ENCODE results near the gene NXN. TPM values are rescaled to one million over a fixed set of nuclear protein-coding genes. Genes with fewer than 3 reads are reported as not detected.

NXN gene
- polyA plus RNA-seq, 3 donors, result not detected

- H2AFZ ChIP-seq (ENCODE audit: insufficient read depth, low read depth, low read length, poor library complexity, severe bottlenecking), result no peak overlapping the region
- no peak overlapping the region for H3K9ac ChIP-seq (ENCODE audit: insufficient read depth, low read length, poor library complexity, severe bottlenecking)
- DNase-seq, result no peak
- TF ChIP-seq CTCF (IDR thresholded peaks at IDR 0.05), result no peak
- 80% methylated on average over 8 of the region's 17 CpGs for WGBS (ENCODE audit: insufficient coverage)
- no peak overlapping the region for H3K4me2 ChIP-seq (replicated peaks; ENCODE audit: extremely low read depth, low read length, poor library complexity, severe bottlenecking)
- no peaks in the 10 kb centered on the region for H3K4me1 ChIP-seq (ENCODE audit: control insufficient read depth in 1 of 2, insufficient read depth in 2 of 2, low read length in 2 of 2)
- no peaks in the 10 kb centered on the region for H4K20me1 ChIP-seq (ENCODE audit: insufficient read depth, low read length)
- H3K27me3 ChIP-seq (ENCODE audit: control insufficient read depth in 2 of 2, insufficient read depth in 2 of 2, low read length in 2 of 2), result no peaks in the 10 kb centered on the region
- H3K9me3 ChIP-seq (replicated peaks in 1 of 2; ENCODE audit: control insufficient read depth in 1 of 2, insufficient read depth in 1 of 2, low read length in 2 of 2), result no peaks in the 10 kb centered on the region
- H3K79me2 ChIP-seq (ENCODE audit: insufficient read depth, low read length), result no peaks in the 10 kb centered on the region
- Mint-ChIP-seq H3K36me3 (no peaks in the 10 kb centered on the region), H3K9me3 (peaks cover 0 to 1% (median 0%) of the 10 kb centered on the region in 7 donors), H3K4me1 (no peaks in the 10 kb centered on the region), H3K4me3 (no peak overlapping the region), H3K27ac (no peak overlapping the region), H3K27me3 (ENCODE audit: low read depth in 3 of 3) (peaks cover 3 to 26% (median 10%) of the 10 kb centered on the region in 3 donors)
- no peak overlapping the region for H3K4me3 ChIP-seq (replicated peaks in 1 of 3; ENCODE audit: low read depth in 2 of 3, low read length in 3 of 3)
- no peak overlapping the region for H3K27ac ChIP-seq (ENCODE audit: low read depth in 1 of 2, low read length in 2 of 2)
- intact Hi-C loops (cut with micrococcal nuclease), result no loop called here
- no peaks in the 10 kb centered on the region for H3K36me3 ChIP-seq (replicated peaks in 1 of 2; ENCODE audit: control insufficient read depth in 1 of 2, insufficient read depth in 2 of 2, low read length in 2 of 2)
Measured at GRCh38 chr17:927611-928461, 51.7 kb downstream of the NXN start.

- no peaks in the 10 kb centered on the region for H3K27me3 ChIP-seq (ENCODE audit: control insufficient read depth in 2 of 2, insufficient read depth in 2 of 2, low read length in 2 of 2)
- no peaks in the 10 kb centered on the region for H3K36me3 Mint-ChIP-seq
- H2AFZ ChIP-seq (ENCODE audit: insufficient read depth, low read depth, low read length, poor library complexity, severe bottlenecking), result no peak overlapping the region
- no peak for DNase-seq
- no peaks in the 10 kb centered on the region for H3K4me1 ChIP-seq (ENCODE audit: control insufficient read depth in 1 of 2, insufficient read depth in 2 of 2, low read length in 2 of 2)
- H3K4me1 Mint-ChIP-seq, result no peaks in the 10 kb centered on the region
- peaks cover 3 to 28% (median 10%) of the 10 kb centered on the region in 3 donors for H3K27me3 Mint-ChIP-seq (ENCODE audit: low read depth in 3 of 3)
- intact Hi-C loops (cut with micrococcal nuclease), result no loop called here
- WGBS (ENCODE audit: insufficient coverage), result 94% methylated on average over 3 of the region's 6 CpGs
- H3K4me3 ChIP-seq (replicated peaks in 1 of 3; ENCODE audit: low read depth in 2 of 3, low read length in 3 of 3), result no peak overlapping the region
- no peak overlapping the region for H3K4me2 ChIP-seq (replicated peaks; ENCODE audit: extremely low read depth, low read length, poor library complexity, severe bottlenecking)
- no peak overlapping the region for H3K4me3 Mint-ChIP-seq
- peaks cover 0 to 4% (median 0%) of the 10 kb centered on the region in 7 donors for H3K9me3 Mint-ChIP-seq
- no peaks in the 10 kb centered on the region for H3K79me2 ChIP-seq (ENCODE audit: insufficient read depth, low read length)
- no peak overlapping the region for H3K27ac Mint-ChIP-seq
- no peak for TF ChIP-seq CTCF (IDR thresholded peaks at IDR 0.05)
- H3K9me3 ChIP-seq (replicated peaks in 1 of 2; ENCODE audit: control insufficient read depth in 1 of 2, insufficient read depth in 1 of 2, low read length in 2 of 2), result no peaks in the 10 kb centered on the region
- no peaks in the 10 kb centered on the region for H4K20me1 ChIP-seq (ENCODE audit: insufficient read depth, low read length)
- no peak overlapping the region for H3K9ac ChIP-seq (ENCODE audit: insufficient read depth, low read length, poor library complexity, severe bottlenecking)
- no peaks in the 10 kb centered on the region for H3K36me3 ChIP-seq (replicated peaks in 1 of 2; ENCODE audit: control insufficient read depth in 1 of 2, insufficient read depth in 2 of 2, low read length in 2 of 2)
- no peak overlapping the region for H3K27ac ChIP-seq (ENCODE audit: low read depth in 1 of 2, low read length in 2 of 2)
Measured at GRCh38 chr17:925817-926216, 53.8 kb downstream of the NXN start.
